Measurements from ENCODE around the gene PRPSAP1.
"Not testable (repeated sequence)": the region's sequence is repeated elsewhere in the genome, so short reads cannot be mapped to it uniquely, and the experiment has no call there.

Gene PRPSAP1

GRCh38 chr17:76360461-76360860, 6.7 kb upstream of the PRPSAP1 start:
- no peak for DNase-seq (ENCODE audit: low read depth in 2 of 2)

GRCh38 chr17:76359776-76360175, 6.1 kb upstream of the PRPSAP1 start:
- DNase-seq (ENCODE audit: low read depth in 2 of 2) = not testable (repeated sequence)

GRCh38 chr17:76359375-76359774, 5.7 kb upstream of the PRPSAP1 start:
- no peak for DNase-seq (ENCODE audit: low read depth in 2 of 2)

- no peak for DNase-seq (ENCODE audit: low read depth in 2 of 2)
These were observed 4.0 kb upstream of the PRPSAP1 start for GRCh38 chr17:76357597-76358158.

GRCh38 chr17:76356803-76357456, 3.2 kb upstream of the PRPSAP1 start:
- DNase-seq (ENCODE audit: low read depth in 2 of 2) = no peak

- DNase-seq (ENCODE audit: low read depth in 2 of 2) = no peak
These were observed 1.1 kb upstream of the PRPSAP1 start for GRCh38 chr17:76354747-76355310.

GRCh38 chr17:76354317-76354729, 607 bp upstream of the PRPSAP1 start:
- no peak for DNase-seq (ENCODE audit: low read depth in 2 of 2)

GRCh38 chr17:76353004-76353598, 615 bp downstream of the PRPSAP1 start:
- peak in 1 of 2 donors; percentile 1 for DNase-seq (ENCODE audit: low read depth in 2 of 2)

- no peak for DNase-seq (ENCODE audit: low read depth in 2 of 2)
These were observed 2.1 kb downstream of the PRPSAP1 start for GRCh38 chr17:76351526-76352071.

GRCh38 chr17:76350463-76350862, 3.3 kb downstream of the PRPSAP1 start:
- no peak for DNase-seq (ENCODE audit: low read depth in 2 of 2)

GRCh38 chr17:76346936-76347335, 6.8 kb downstream of the PRPSAP1 start:
- not testable (repeated sequence) for DNase-seq (ENCODE audit: low read depth in 2 of 2)

- no peak for DNase-seq (ENCODE audit: low read depth in 2 of 2)
These were observed 8.2 kb downstream of the PRPSAP1 start for GRCh38 chr17:76345377-76345974.

- DNase-seq (ENCODE audit: low read depth in 2 of 2) = no peak
These were observed 10.6 kb downstream of the PRPSAP1 start for GRCh38 chr17:76343106-76343505.

GRCh38 chr17:76341301-76341700, 12.4 kb downstream of the PRPSAP1 start:
- DNase-seq (ENCODE audit: low read depth in 2 of 2) = no peak

GRCh38 chr17:76337413-76337777, 16.3 kb downstream of the PRPSAP1 start:
- DNase-seq (ENCODE audit: low read depth in 2 of 2) = no peak

- DNase-seq (ENCODE audit: low read depth in 2 of 2) = no peak
These were observed 16.8 kb downstream of the PRPSAP1 start for GRCh38 chr17:76336756-76337412.

- no peak for DNase-seq (ENCODE audit: low read depth in 2 of 2)
These were observed 17.9 kb downstream of the PRPSAP1 start for GRCh38 chr17:76335716-76336381.

GRCh38 chr17:76333673-76334505, 19.8 kb downstream of the PRPSAP1 start:
- DNase-seq (ENCODE audit: low read depth in 2 of 2) = no peak

GRCh38 chr17:76331083-76331482, 22.6 kb downstream of the PRPSAP1 start:
- DNase-seq (ENCODE audit: low read depth in 2 of 2) = no peak

GRCh38 chr17:76329664-76330063, 24.1 kb downstream of the PRPSAP1 start:
- DNase-seq (ENCODE audit: low read depth in 2 of 2) = no peak

Data from stimulated activated CD8-positive, alpha-beta memory T cell treated with anti-CD3 and anti-CD28 coated beads, Interleukin-15, amount 100 ng/mL, for 4 hours (primary cell).